ENCODE results near the gene PCCA. TPM values are rescaled to one million over a fixed set of nuclear protein-coding genes. Genes with fewer than 3 reads are reported as not detected.
"Not testable (repeated sequence)": the region's sequence is repeated elsewhere in the genome, so short reads cannot be mapped to it uniquely, and the experiment has no call there.

The PCCA gene
- total RNA-seq, 2 experiments from 2014 or later = 7.9 to 8.2 TPM

DNA sequence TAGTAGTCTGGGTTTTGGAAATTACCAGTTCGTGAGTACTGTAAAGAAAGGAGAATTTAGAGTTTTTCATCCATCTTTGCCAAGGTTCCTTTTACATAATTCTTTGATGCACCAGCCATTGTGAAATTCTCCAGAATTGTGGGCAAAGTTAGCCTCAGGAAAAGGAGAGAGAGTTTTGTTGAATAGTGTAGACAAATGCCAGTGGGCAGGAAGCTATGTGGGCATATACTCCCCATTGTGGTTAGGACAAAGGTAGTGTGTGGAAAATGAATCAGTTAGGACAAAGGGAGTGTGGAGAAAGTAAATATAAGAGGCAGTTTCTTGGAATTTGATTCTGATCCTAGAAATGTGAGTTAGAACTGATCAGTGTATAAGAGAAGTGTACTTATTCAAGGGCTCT is 67.9 kb downstream of the PCCA start:
- no peaks in the 10 kb centered on the region for H3K9me3 Mint-ChIP-seq
- intact Hi-C loops (cut with micrococcal nuclease) = no loop called here
- H3K4me1 Mint-ChIP-seq (ENCODE audit: low read depth) = peaks cover 2% of the 10 kb centered on the region
- DNase-seq = no peak
- no peak overlapping the region for H3K27ac Mint-ChIP-seq
- no peaks in the 10 kb centered on the region for H3K27me3 Mint-ChIP-seq
- H3K4me3 Mint-ChIP-seq = no peak overlapping the region
- POLR2A ChIA-PET = no interaction called here
- peaks cover 7% of the 10 kb centered on the region for H3K36me3 Mint-ChIP-seq
- CTCF ChIA-PET = no interaction called here

- POLR2A ChIA-PET = no interaction called here
- Mint-ChIP-seq H3K27ac (no peak overlapping the region), H3K4me3 (no peak overlapping the region), H3K36me3 (peaks cover 7% of the 10 kb centered on the region), H3K27me3 (no peaks in the 10 kb centered on the region), H3K9me3 (no peaks in the 10 kb centered on the region), H3K4me1 (ENCODE audit: low read depth) (peaks cover 2% of the 10 kb centered on the region)
- intact Hi-C loops (cut with micrococcal nuclease) = no loop called here
- CTCF ChIA-PET = no interaction called here
- no peak for DNase-seq
Observed at GRCh38 chr13:100158569-100158968, 69.7 kb downstream of the PCCA start.

- no peaks in the 10 kb centered on the region for H3K27me3 Mint-ChIP-seq
- CTCF ChIA-PET = no interaction called here
- H3K4me3 Mint-ChIP-seq = no peak overlapping the region
- no peaks in the 10 kb centered on the region for H3K9me3 Mint-ChIP-seq
- no peak for DNase-seq
- H3K4me1 Mint-ChIP-seq (ENCODE audit: low read depth) = peaks cover 2% of the 10 kb centered on the region
- POLR2A ChIA-PET = no interaction called here
- H3K27ac Mint-ChIP-seq = no peak overlapping the region
- intact Hi-C loops (cut with micrococcal nuclease) = no loop called here
- H3K36me3 Mint-ChIP-seq = peaks cover 4% of the 10 kb centered on the region
Observed at GRCh38 chr13:100159584-100159983, 70.7 kb downstream of the PCCA start.

GRCh38 chr13:100160450-100160849 is 71.6 kb downstream of the PCCA start:
- no peak for DNase-seq
- peaks cover 2% of the 10 kb centered on the region for H3K4me1 Mint-ChIP-seq (ENCODE audit: low read depth)
- H3K36me3 Mint-ChIP-seq = peaks cover 7% of the 10 kb centered on the region
- intact Hi-C loops (cut with micrococcal nuclease) = no loop called here
- CTCF ChIA-PET = interaction anchor here (0.7 kb wide), 1 partner anchor 75 kb away, joined by 3 read pairs; no protein-coding TSS in a partner anchor
- no peak overlapping the region for H3K27ac Mint-ChIP-seq
- POLR2A ChIA-PET = no interaction called here
- H3K9me3 Mint-ChIP-seq = no peaks in the 10 kb centered on the region
- no peaks in the 10 kb centered on the region for H3K27me3 Mint-ChIP-seq
- no peak overlapping the region for H3K4me3 Mint-ChIP-seq

DNA sequence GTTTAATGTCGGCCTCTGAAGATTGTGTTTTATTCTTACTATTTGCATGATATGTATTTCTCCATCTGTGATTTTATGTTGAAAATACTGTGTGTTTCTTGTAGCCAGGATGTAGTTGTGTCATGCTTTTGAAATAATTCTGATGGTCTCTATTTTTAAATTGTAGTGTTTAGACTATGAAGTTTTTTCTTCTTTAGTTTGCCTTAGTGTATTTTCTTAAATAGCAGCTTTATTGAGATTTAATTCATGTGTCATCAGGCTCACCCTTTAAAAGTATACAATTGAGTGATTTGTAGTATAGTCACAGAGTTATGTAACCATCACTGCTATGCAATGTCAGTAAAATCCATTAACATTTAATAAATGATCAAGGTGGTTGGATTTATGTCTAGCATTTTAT is 74.5 kb downstream of the PCCA start:
- H3K9me3 Mint-ChIP-seq = no peaks in the 10 kb centered on the region
- POLR2A ChIA-PET = interaction anchor here (0.5 kb wide), 1 partner anchor 1887 kb away, joined by 3 read pairs; no protein-coding TSS in a partner anchor
- H3K36me3 Mint-ChIP-seq = peaks cover 6% of the 10 kb centered on the region
- CTCF ChIA-PET = interaction anchor here (1.1 kb wide), 1 partner anchor 9 kb away, joined by 3 read pairs; no protein-coding TSS in a partner anchor
- no peaks in the 10 kb centered on the region for H3K27me3 Mint-ChIP-seq
- H3K27ac Mint-ChIP-seq = no peak overlapping the region
- DNase-seq = no peak
- H3K4me1 Mint-ChIP-seq (ENCODE audit: low read depth) = no peaks in the 10 kb centered on the region
- no peak overlapping the region for H3K4me3 Mint-ChIP-seq
- intact Hi-C loops (cut with micrococcal nuclease) = no loop called here

DNA sequence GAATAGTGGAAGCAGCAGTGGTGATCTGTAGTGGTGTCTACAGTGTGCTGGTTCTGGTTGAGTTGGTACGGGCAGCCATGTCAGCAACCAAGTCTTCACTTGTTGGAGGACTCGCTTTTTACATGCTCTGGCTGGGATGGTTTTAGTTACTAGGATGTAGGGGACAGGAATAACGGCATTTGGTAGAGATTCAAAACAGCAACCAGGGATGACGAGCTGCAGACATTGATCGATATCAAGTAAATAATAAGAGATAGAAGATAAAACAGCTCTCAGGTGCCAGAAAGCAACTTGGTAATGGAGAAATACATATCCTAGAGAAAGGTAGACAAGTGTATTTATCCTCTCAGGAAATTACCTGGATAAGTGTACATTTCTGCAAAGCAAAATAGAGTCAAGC is 84.3 kb downstream of the PCCA start:
- no peaks in the 10 kb centered on the region for H3K9me3 Mint-ChIP-seq
- CTCF ChIA-PET = interaction anchor here (1.0 kb wide), 1 partner anchor 10 kb away, joined by 3 read pairs; no protein-coding TSS in a partner anchor

GRCh38 chr13:100174455-100174854 is 85.6 kb downstream of the PCCA start:
- H3K36me3 Mint-ChIP-seq = peaks cover 12% of the 10 kb centered on the region
- H3K27me3 Mint-ChIP-seq; DNase-seq; H3K27ac Mint-ChIP-seq; H3K4me1 Mint-ChIP-seq (ENCODE audit: low read depth); H3K9me3 Mint-ChIP-seq; intact Hi-C loops (cut with micrococcal nuclease); H3K4me3 Mint-ChIP-seq; POLR2A ChIA-PET: not testable (repeated sequence)
- CTCF ChIA-PET = interaction anchor here (0.7 kb wide), 1 partner anchor 274 kb away, joined by 3 read pairs; no protein-coding TSS in a partner anchor

More for the DNA sequence above, 84.3 kb downstream of the PCCA start:
- no peak for DNase-seq
- Mint-ChIP-seq H3K4me1 (ENCODE audit: low read depth) (no peaks in the 10 kb centered on the region), H3K27ac (no peak overlapping the region), H3K36me3 (peaks cover 12% of the 10 kb centered on the region), H3K4me3 (no peak overlapping the region), H3K27me3 (no peaks in the 10 kb centered on the region)
- POLR2A ChIA-PET = interaction anchor here (0.7 kb wide), 1 partner anchor 60 kb away, joined by 3 read pairs; no protein-coding TSS in a partner anchor
- intact Hi-C loops (cut with micrococcal nuclease) = no loop called here

- Mint-ChIP-seq H3K27me3 (no peaks in the 10 kb centered on the region), H3K27ac (no peak overlapping the region), H3K4me3 (no peak overlapping the region), H3K4me1 (ENCODE audit: low read depth) (no peaks in the 10 kb centered on the region), H3K9me3 (no peaks in the 10 kb centered on the region), H3K36me3 (peaks cover 10% of the 10 kb centered on the region)
- ChIA-PET CTCF (no interaction called here), POLR2A (no interaction called here)
- no peak for DNase-seq
- intact Hi-C loops (cut with micrococcal nuclease) = no loop called here
Observed at GRCh38 chr13:100175078-100175802, 86.3 kb downstream of the PCCA start.

DNA sequence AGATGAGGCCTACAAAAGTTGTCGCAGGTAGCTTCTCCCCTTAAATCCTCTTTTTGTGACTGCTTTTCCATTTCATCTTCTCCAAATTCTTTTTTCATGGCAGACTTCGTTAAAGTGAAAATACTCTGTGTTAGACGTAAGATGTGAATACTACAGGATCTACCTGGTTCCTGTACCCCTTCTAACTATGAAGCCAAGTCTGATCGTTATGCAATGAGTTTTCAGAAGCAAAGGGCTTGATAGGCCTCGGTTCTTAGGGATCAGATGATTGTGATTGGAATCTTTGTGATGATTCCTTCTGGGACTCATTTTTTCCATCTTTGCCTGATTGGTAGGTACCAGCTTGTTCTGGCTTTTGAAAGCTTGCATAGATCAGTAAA is 86.9 kb downstream of the PCCA start:
- Mint-ChIP-seq H3K4me1 (ENCODE audit: low read depth) (no peaks in the 10 kb centered on the region), H3K27ac (no peak overlapping the region), H3K4me3 (no peak overlapping the region), H3K9me3 (no peaks in the 10 kb centered on the region), H3K36me3 (peaks cover 10% of the 10 kb centered on the region), H3K27me3 (no peaks in the 10 kb centered on the region)
- ChIA-PET POLR2A (no interaction called here), CTCF (no interaction called here)
- DNase-seq = no peak
- intact Hi-C loops (cut with micrococcal nuclease) = no loop called here

DNA sequence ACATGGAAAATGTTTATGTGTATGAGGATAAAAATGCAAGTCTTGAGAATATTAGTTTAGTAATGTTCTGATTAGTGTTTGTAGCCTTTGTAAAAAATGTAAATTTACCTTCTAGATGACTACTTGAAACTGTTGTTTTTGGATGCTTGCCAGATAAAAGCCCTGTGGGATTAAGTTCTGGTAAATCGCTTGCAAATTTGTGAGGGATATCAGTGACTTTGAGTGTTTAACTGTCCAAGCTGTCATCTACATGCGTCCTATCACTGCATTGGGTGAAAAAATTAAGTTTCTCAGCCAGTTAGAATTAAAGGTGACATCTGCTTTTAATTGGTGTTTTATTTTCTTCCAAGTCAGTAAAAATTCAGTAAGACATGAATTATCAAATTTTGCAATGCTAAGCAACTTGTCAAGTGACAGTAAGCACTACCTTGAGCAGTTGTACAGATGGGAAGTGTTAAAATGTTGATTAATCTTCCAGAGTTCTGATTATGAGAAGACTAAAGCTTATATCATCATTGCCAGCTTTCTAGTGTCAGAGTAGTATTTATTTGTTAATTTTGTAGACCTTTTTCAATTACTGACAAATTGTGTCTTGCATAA is 88.0 kb downstream of the PCCA start:
- POLR2A ChIA-PET = no interaction called here
- Mint-ChIP-seq H3K36me3 (peaks cover 8% of the 10 kb centered on the region), H3K4me3 (no peak overlapping the region), H3K27me3 (no peaks in the 10 kb centered on the region), H3K9me3 (no peaks in the 10 kb centered on the region), H3K27ac (no peak overlapping the region), H3K4me1 (ENCODE audit: low read depth) (no peaks in the 10 kb centered on the region)
- intact Hi-C loops (cut with micrococcal nuclease) = no loop called here
- DNase-seq = no peak
- CTCF ChIA-PET = no interaction called here

DNA sequence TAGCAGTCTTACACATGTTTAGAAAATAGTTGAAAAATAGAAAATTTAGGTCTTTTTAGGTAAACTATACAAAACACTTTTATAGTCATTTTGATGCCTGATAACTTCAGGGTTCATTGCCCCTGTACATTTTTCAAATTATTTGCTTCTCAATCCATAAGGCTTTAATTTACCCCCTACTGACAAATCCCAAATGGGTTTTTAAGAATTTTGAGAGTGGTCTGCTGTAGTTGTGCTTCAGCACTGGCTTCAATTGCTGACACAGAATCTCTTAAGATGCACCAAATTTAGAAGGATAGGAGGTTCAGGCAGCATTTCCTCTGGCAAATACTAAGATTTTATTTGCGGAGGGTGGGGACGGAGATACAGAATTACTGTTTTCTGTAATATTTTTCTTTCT is 89.4 kb downstream of the PCCA start:
- ChIA-PET CTCF (no interaction called here), POLR2A (no interaction called here)
- H3K4me1 Mint-ChIP-seq (ENCODE audit: low read depth) = peaks cover 11% of the 10 kb centered on the region
- no peak overlapping the region for H3K27ac Mint-ChIP-seq
- no peaks in the 10 kb centered on the region for H3K27me3 Mint-ChIP-seq
- intact Hi-C loops (cut with micrococcal nuclease) = no loop called here
- no peak for DNase-seq
- no peak overlapping the region for H3K4me3 Mint-ChIP-seq
- no peaks in the 10 kb centered on the region for H3K9me3 Mint-ChIP-seq
- peaks cover 4% of the 10 kb centered on the region for H3K36me3 Mint-ChIP-seq

DNA sequence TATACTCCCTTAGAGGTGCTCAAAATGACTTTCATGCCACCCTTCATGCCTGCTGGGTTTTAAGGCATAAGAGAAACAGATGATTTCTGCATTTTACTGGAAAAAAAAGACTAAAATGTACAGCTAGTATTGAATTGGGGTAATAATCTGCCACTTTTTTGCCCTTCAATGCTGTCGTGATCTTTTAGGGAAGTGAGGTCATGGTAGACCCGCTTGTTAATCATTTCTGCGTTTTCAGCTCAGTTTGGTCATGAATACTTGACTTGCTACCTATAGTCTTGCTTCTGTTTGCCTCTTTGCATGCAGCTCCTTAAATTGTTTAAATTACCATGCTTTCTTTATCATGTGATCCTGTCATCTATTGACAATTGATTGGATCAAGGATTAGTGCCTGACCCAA is 90.4 kb downstream of the PCCA start:
- H3K36me3 Mint-ChIP-seq = no peaks in the 10 kb centered on the region
- H3K27ac Mint-ChIP-seq = no peak overlapping the region
- H3K4me3 Mint-ChIP-seq = no peak overlapping the region
- H3K4me1 Mint-ChIP-seq (ENCODE audit: low read depth) = peaks cover 18% of the 10 kb centered on the region
- H3K27me3 Mint-ChIP-seq = no peaks in the 10 kb centered on the region
- no peaks in the 10 kb centered on the region for H3K9me3 Mint-ChIP-seq
- intact Hi-C loops (cut with micrococcal nuclease) = no loop called here
- no peak for DNase-seq
- CTCF ChIA-PET = no interaction called here
- POLR2A ChIA-PET = no interaction called here

DNA sequence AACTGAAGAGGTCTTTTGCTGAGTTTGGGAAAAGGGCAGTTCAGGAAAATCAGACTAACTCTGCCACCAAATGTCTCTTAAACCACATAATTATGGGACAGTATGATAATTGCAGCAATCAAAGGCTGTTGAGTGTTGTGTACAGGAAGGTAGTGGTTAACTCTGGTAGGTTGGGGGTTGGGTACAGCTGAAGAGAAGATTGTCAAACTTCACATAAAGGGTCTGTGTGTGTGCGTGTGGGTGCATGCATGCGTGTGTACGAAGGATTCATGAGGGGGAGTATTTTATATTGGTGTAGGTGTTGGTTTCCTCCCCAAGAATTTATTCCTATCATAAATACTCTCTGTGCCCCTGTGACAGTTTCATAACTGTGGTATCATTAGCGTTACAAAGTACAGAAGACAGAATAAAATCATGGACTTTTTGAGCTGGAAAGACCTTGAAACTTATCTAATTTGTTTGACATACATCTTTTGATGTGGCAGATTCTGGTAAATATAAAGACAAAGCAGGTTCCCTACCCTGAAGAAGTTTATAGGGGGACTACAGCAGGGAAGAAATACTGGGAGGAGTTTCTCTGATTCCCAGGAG is 94.1 kb downstream of the PCCA start:
- no peak for DNase-seq

More for the DNA sequence above, 94.1 kb downstream of the PCCA start:
- H3K27ac Mint-ChIP-seq = no peak overlapping the region
- H3K27me3 Mint-ChIP-seq = no peaks in the 10 kb centered on the region
- intact Hi-C loops (cut with micrococcal nuclease) = no loop called here
- no peaks in the 10 kb centered on the region for H3K36me3 Mint-ChIP-seq
- ChIA-PET CTCF (no interaction called here), POLR2A (no interaction called here)
- H3K9me3 Mint-ChIP-seq = no peaks in the 10 kb centered on the region
- no peak overlapping the region for H3K4me3 Mint-ChIP-seq
- peaks cover 20% of the 10 kb centered on the region for H3K4me1 Mint-ChIP-seq (ENCODE audit: low read depth)

All from activated CD4-positive, alpha-beta memory T cell treated with anti-CD3 and anti-CD28 coated beads for 36 hours (primary cell).